K562 (cell line): Measurements from ENCODE around the gene PIGC. TPM values are rescaled to one million over a fixed set of nuclear protein-coding genes. Genes with fewer than 3 reads are reported as not detected.

Source experiments
- ATAC-seq: fragments of 200-7000 bp; cut with Tn5 transposase; 3 replicates; pipeline ENCODE4 v1.9.1; 2020; ENCODE audit warnings: moderate library complexity
- BruUV-seq: library from RNA; stranded (reverse); fragments of 400-500 nt; replicated peaks from 2 replicates; lab custom pipeline; 2021; lab: Mats Ljungman, UMichigan
- CTCF ChIA-PET: fragments of 300-600 bp; formaldehyde crosslinking; extraction: SDS; loops from one replicate; lab custom pipeline; 2021; ENCODE audit warnings: low intra/inter-chr PET ratio; lab: Yijun Ruan, JAX
- POLR2A ChIA-PET: fragments of 300-600, 350-650 bp; sonication (Branson Sonifier 250); formaldehyde crosslinking; extraction: SDS; loops from one replicate; lab custom pipeline; 2021; ENCODE audit warnings: antibody characterized with exemption, inconsistent platforms; lab: Yijun Ruan, JAX
- DNase-seq, 4 experiments: peaks; one replicate each; pipeline versions ENCODE4 v3.0.0 to v3.0.0-alpha.2; 2011 to 2018; ENCODE audit warnings: low spot score in 3 of 4, mixed read lengths in 3 of 4; ENCODE audit errors: extremely low read depth in 1 of 4
- FAIRE-seq: peaks from 2 replicates; lab custom pipeline; 2011; peaks lifted over from hg19 to GRCh38; lab: Jason Lieb, UNC
- H2AFZ ChIP-seq: 2 replicates; pipeline ENCODE4 v1.6.0; 2011; ENCODE audit warnings: low read depth, low read length, control low read depth, inconsistent platforms
- H3K27ac ChIP-seq: fragments of 200-600 bp; 3 replicates; pipeline ENCODE4 v1.8.0; 2011; ENCODE audit warnings: low read depth, mild to moderate bottlenecking, control low read depth, inconsistent platforms, low read length, moderate library complexity, mixed read lengths; ENCODE audit errors: extremely low read depth
- H3K27me3 ChIP-seq, 2 experiments: fragments of 300-600 bp in 1 of 2; 2 replicates in 1 of 2; 3 replicates in 1 of 2; pipeline versions ENCODE4 v1.6.0 to v1.8.0; 2011; ENCODE audit warnings: inconsistent platforms in 2 of 2, low read length in 2 of 2, mild to moderate bottlenecking in 1 of 2, mixed read lengths in 1 of 2, moderate library complexity in 1 of 2; ENCODE audit not compliant: control insufficient read depth in 2 of 2, insufficient read depth in 2 of 2
- H3K36me3 ChIP-seq: fragments of 300-600 bp; 3 replicates; pipeline ENCODE4 v1.8.0; 2011; ENCODE audit warnings: mild to moderate bottlenecking, low read length, inconsistent platforms; ENCODE audit not compliant: control insufficient read depth, insufficient read depth
- H3K4me1 ChIP-seq, 2 experiments: fragments of 200-600 bp in 1 of 2; replicated peaks in 1 of 2; 2 replicates in 1 of 2; 3 replicates in 1 of 2; pipeline versions ENCODE4 v1.5.1 to v1.8.0; 2011; ENCODE audit warnings: inconsistent platforms in 2 of 2, low read length in 2 of 2, mild to moderate bottlenecking in 1 of 2, mixed read lengths in 1 of 2, moderate library complexity in 1 of 2; ENCODE audit not compliant: control insufficient read depth in 2 of 2, insufficient read depth in 2 of 2
- H3K4me2 ChIP-seq: 2 replicates; pipeline ENCODE4 v1.6.1; 2011; ENCODE audit warnings: low read length, control low read depth, inconsistent platforms, mixed read lengths; ENCODE audit not compliant: insufficient read depth
- H3K4me3 ChIP-seq: fragments of 200-600 bp; sonication (generic), shearing (Covaris generic); 2 replicates; pipeline ENCODE4 v1.5.1; 2016; ENCODE audit warnings: control low read depth, inconsistent platforms
- H3K79me2 ChIP-seq: fragments of 200-600 bp; 3 replicates; pipeline ENCODE4 v1.8.0; 2011; ENCODE audit warnings: low read length, inconsistent platforms; ENCODE audit not compliant: control insufficient read depth, insufficient read depth
- H3K9ac ChIP-seq, 2 experiments: 2 replicates each; pipeline versions ENCODE4 v1.6.0 to v1.6.1; 2011; ENCODE audit warnings: low read depth in 2 of 2, low read length in 2 of 2, control low read depth in 1 of 2, inconsistent platforms in 1 of 2, mild to moderate bottlenecking in 1 of 2, mixed read lengths in 1 of 2; ENCODE audit not compliant: insufficient read depth in 1 of 2
- H3K9me1 ChIP-seq: one replicate; pipeline ENCODE4 v1.6.0; 2011; ENCODE audit warnings: inconsistent platforms, mild to moderate bottlenecking, low read length, moderate library complexity; ENCODE audit not compliant: control insufficient read depth, insufficient read depth
- H3K9me3 ChIP-seq: replicated peaks from 2 replicates; pipeline ENCODE4 v1.5.1; 2011; ENCODE audit warnings: low read depth, low read length, inconsistent platforms; ENCODE audit not compliant: control insufficient read depth, insufficient read depth
- H4K20me1 ChIP-seq: replicated peaks from 2 replicates; pipeline ENCODE4 v1.6.1; 2011; ENCODE audit warnings: low read length, inconsistent platforms, mixed read lengths; ENCODE audit not compliant: control insufficient read depth, insufficient read depth
- NFE2 ChIP-seq: IDR thresholded peaks from 2 replicates; pipeline ENCODE4 v1.6.1; 2014; ENCODE audit warnings: antibody characterized with exemption, low read depth
- SMARCA5 ChIP-seq: fragments of 450-650 bp; IDR thresholded peaks from 2 replicates; pipeline ENCODE4 v1.6.1; 2016
- WGBS: fragments of 100-300 bp; shearing (Covaris generic); methylation state at CpG from one replicate; pipeline ENCODE4 v1.1.6; 2016; ENCODE audit warnings: low coverage, mixed read lengths; ENCODE audit not compliant: insufficient coverage; ENCODE audit errors: missing lambda C conversion rate; 5-methylcytosine and 5-hydroxymethylcytosine counted together
- in situ Hi-C: fragments of 300-500 bp; cut with MboI; formaldehyde crosslinking; loops from 4 replicates; pipeline ENCODE4 v1.15.0; 2018; ENCODE audit warnings: inconsistent platforms, mixed read lengths
- intact Hi-C: fragments of 100-400 bp; cut with micrococcal nuclease; formaldehyde crosslinking; loops from 2 replicates; pipeline ENCODE4 v1.14.2; 2022
- polyA plus RNA-seq, 8 experiments: library from polyadenylated mRNA; depleted of rRNA in 4 of 8; stranded (reverse) in 5 of 8; unstranded in 3 of 8; fragments of >200 nt; fragmentation: Nextera tagmentation in 2 of 8; fragmentation: Illumina TruSeq in 1 of 8; extraction: Ambion mirVana in 2 of 8; extraction: Trizol in 1 of 8; gene quantifications; 2 replicates each; pipeline versions ENCODE4 v1.2.1 to v1.2.3, GENCODE V29; 2011 to 2014; ENCODE audit warnings: inconsistent platforms in 1 of 8, missing spikeins in 1 of 8
- total RNA-seq, 7 experiments: library from RNA; depleted of rRNA in 6 of 7; stranded (reverse); fragments of >200 nt in 6 of 7; fragmentation: Illumina TruSeq in 2 of 7; extraction: Trizol in 2 of 7; gene quantifications; 2 replicates each; pipeline versions ENCODE4 v1.2.1 to v1.2.3, GENCODE V29; 2011 to 2021; ENCODE audit warnings: low replicate concordance in 1 of 7
- TF ChIP-seq, protein P1 (sequence below), 2 experiments: IDR thresholded peaks in 1 of 2; conservative IDR thresholded peaks in 1 of 2; 2 replicates each; pipeline ENCODE4 v1.6.1; 2016; ENCODE audit warnings: low read depth in 2 of 2, mild to moderate bottlenecking in 1 of 2, missing compliant biosample characterization in 1 of 2, missing genetic modification characterization in 1 of 2, moderate library complexity in 1 of 2

PIGC gene
- total and polyA plus RNA-seq, 9 of the 15 experiments (the other 6 are each of a cell fraction or from before 2014, with no cell fraction given), result 30.5 to 97.9 (median 54.7) TPM

DNA sequence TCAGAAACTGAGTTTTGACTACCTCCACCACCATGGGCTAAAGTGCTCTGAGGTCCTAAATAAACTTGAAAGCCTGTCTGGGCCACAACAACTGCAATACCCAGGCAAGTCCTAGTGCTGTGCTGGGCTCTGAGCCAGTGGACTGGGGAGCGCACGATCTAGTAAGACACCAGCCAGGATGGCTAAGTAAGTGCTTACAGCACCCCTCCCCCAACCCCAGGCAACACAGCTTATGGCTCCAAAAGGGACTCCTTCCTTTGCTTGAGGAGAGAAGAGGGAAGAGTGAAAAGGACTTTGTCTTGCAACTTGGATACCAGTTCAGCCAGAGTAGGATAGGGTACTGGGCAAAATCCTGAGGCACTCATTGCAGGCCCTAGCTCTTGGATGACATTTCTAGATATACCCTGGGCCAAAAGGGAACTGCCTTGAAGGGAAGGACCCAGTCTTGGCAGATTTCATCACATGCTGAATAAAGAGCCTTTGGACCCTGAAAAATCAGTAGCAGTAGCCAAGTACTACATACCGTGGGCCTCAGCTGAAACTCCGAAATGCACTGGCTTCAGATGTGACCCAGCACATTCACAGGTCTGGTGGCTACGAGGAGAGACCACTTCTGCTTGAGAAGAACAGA, 21.8 kb downstream of the PIGC start:
- in situ Hi-C loops, result no loop called here
- BruUV-seq, result no TSS peak
- Histone ChIP-seq H3K9ac (no peak overlapping the region), H3K9me3 (no peaks in the 10 kb centered on the region), H3K4me2 (no peak overlapping the region), H3K4me3 (no peak overlapping the region), H3K27me3 (no peaks in the 10 kb centered on the region; a peak in 1 of 5 replicates), H3K9me1 (no peaks in the 10 kb centered on the region), H3K27ac (no peak overlapping the region), H3K79me2 (no peaks in the 10 kb centered on the region), H3K36me3 (no peaks in the 10 kb centered on the region), H4K20me1 (no peaks in the 10 kb centered on the region), H3K4me1 (peaks cover 0 to 19% of the 10 kb centered on the region in 2 experiments; a peak in 2 of 5 replicates), H2AFZ (no peak overlapping the region)
- CTCF ChIA-PET, result no interaction called here
- POLR2A ChIA-PET, result interaction anchor here (0.6 to 1.0 kb wide), 2 partner anchors 14 to 23 kb away, joined by 3 read pairs; no protein-coding TSS in a partner anchor
- intact Hi-C loops, result loop anchor here (10.0 kb wide), 2 partner anchors 777 to 783 kb away; partner anchors contain the start of gene TNFSF4
- DNase-seq (no peak), FAIRE-seq (no peak), ATAC-seq (no peak)
- TF ChIP-seq NFE2 (no peak), SMARCA5 (no peak)
- TF ChIP-seq, protein P1, sequence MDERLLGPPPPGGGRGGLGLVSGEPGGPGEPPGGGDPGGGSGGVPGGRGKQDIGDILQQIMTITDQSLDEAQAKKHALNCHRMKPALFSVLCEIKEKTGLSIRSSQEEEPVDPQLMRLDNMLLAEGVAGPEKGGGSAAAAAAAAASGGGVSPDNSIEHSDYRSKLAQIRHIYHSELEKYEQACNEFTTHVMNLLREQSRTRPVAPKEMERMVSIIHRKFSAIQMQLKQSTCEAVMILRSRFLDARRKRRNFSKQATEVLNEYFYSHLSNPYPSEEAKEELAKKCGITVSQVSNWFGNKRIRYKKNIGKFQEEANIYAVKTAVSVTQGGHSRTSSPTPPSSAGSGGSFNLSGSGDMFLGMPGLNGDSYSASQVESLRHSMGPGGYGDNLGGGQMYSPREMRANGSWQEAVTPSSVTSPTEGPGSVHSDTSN (CRISPR knock-in tag; IDR thresholded peaks at IDR 0.05; ENCODE audit: low read depth), result 0 out of 2 replicates have a peak, but pooled peaks have one; percentile 5
- TF ChIP-seq, protein P1 (tag; conservative IDR thresholded peaks at IDR 0.05; ENCODE audit: low read depth), result no peak
- 20% methylated on average over 5 of the region's 5 CpGs for WGBS
